8988T (cell line): ENCODE results near the gene STXBP3.
A peak's percentile ranks its signal among the peaks of the same experiment; 100 is the strongest.
"Not testable (repeated sequence)": the region's sequence is repeated elsewhere in the genome, so short reads cannot be mapped to it uniquely, and the experiment has no call there.

ENCODE experiments used
- DNase-seq: peaks from one replicate; pipeline ENCODE4 v3.0.0; 2011

STXBP3 gene

GRCh38 chr1:108729481-108729880 is 17.0 kb upstream of the STXBP3 start:
- no peak for DNase-seq

GRCh38 chr1:108732398-108732797 is 14.1 kb upstream of the STXBP3 start:
- no peak for DNase-seq

GRCh38 chr1:108734171-108734865 is 12.2 kb upstream of the STXBP3 start:
- DNase-seq = no peak

- DNase-seq = no peak
Observed at GRCh38 chr1:108742253-108742652, 4.2 kb upstream of the STXBP3 start.

GRCh38 chr1:108745980-108746381 is 493 bp upstream of the STXBP3 start:
- no peak for DNase-seq

- DNase-seq = peak; percentile 35
Observed at GRCh38 chr1:108747171-108747850, 837 bp downstream of the STXBP3 start.

- DNase-seq = no peak
Observed at GRCh38 chr1:108747898-108748297, 1.4 kb downstream of the STXBP3 start.

GRCh38 chr1:108749081-108749480 is 2.6 kb downstream of the STXBP3 start:
- DNase-seq = no peak

GRCh38 chr1:108750476-108751181 is 4.2 kb downstream of the STXBP3 start:
- DNase-seq = no peak

GRCh38 chr1:108753363-108753762 is 6.9 kb downstream of the STXBP3 start:
- DNase-seq = no peak

- DNase-seq = no peak
Observed at GRCh38 chr1:108758796-108759195, 12.3 kb downstream of the STXBP3 start.

- DNase-seq = no peak
Observed at GRCh38 chr1:108767115-108767514, 20.6 kb downstream of the STXBP3 start.

- DNase-seq = no peak
Observed at GRCh38 chr1:108767708-108768107, 21.2 kb downstream of the STXBP3 start.

GRCh38 chr1:108777839-108778238 is 31.4 kb downstream of the STXBP3 start:
- DNase-seq = no peak

- no peak for DNase-seq
Observed at GRCh38 chr1:108779455-108779854, 33.0 kb downstream of the STXBP3 start.

- DNase-seq = no peak
Observed at GRCh38 chr1:108780937-108781574, 34.6 kb downstream of the STXBP3 start.

- not testable (repeated sequence) for DNase-seq
Observed at GRCh38 chr1:108781575-108781944, 35.1 kb downstream of the STXBP3 start.

- no peak for DNase-seq
Observed at GRCh38 chr1:108785264-108785663, 38.8 kb downstream of the STXBP3 start.

GRCh38 chr1:108785880-108786279 is 39.4 kb downstream of the STXBP3 start:
- DNase-seq = no peak

- DNase-seq = no peak
Observed at GRCh38 chr1:108791790-108792189, 45.3 kb downstream of the STXBP3 start.

- no peak for DNase-seq
Observed at GRCh38 chr1:108792420-108792819, 45.9 kb downstream of the STXBP3 start.

- no peak for DNase-seq
Observed at GRCh38 chr1:108799001-108799400, 52.5 kb downstream of the STXBP3 start.

- no peak for DNase-seq
Observed at GRCh38 chr1:108801101-108801500, 54.6 kb downstream of the STXBP3 start.

- no peak for DNase-seq
Observed at GRCh38 chr1:108803548-108803947, 57.1 kb downstream of the STXBP3 start.
